Neural progenitor cell (in vitro differentiated cells): Measurements from ENCODE around the gene RHBDD3. TPM values are rescaled to one million over a fixed set of nuclear protein-coding genes. Genes with fewer than 3 reads are reported as not detected.

ENCODE experiments used
- DNase-seq: peaks from one replicate; pipeline ENCODE4 v3.0.0-alpha.2; 2016; ENCODE audit warnings: low spot score
- H2AFZ ChIP-seq: fragments of 200-600 bp; sonication (generic); replicated peaks from 2 replicates; pipeline ENCODE4 v1.6.1; 2016; ENCODE audit warnings: antibody characterized with exemption
- H3F3A ChIP-seq: fragments of 200-600 bp; sonication (generic); 2 replicates; pipeline ENCODE4 v1.6.1; 2016; ENCODE audit warnings: antibody characterized with exemption, low read depth
- H3K27ac ChIP-seq: fragments of 200-600 bp; sonication (generic); 2 replicates; pipeline ENCODE4 v1.5.1; 2016; ENCODE audit warnings: mild to moderate bottlenecking
- H3K27me3 ChIP-seq: fragments of 200-600 bp; sonication (generic); 2 replicates; pipeline ENCODE4 v1.6.1; 2016; ENCODE audit warnings: mild to moderate bottlenecking, moderate library complexity
- H3K36me3 ChIP-seq: fragments of 200-600 bp; sonication (generic); 2 replicates; pipeline ENCODE4 v1.5.1; 2016
- H3K4me1 ChIP-seq: fragments of 200-600 bp; sonication (generic); 2 replicates; pipeline ENCODE4 v1.6.1; 2016; ENCODE audit warnings: mixed run types
- H3K4me2 ChIP-seq: fragments of 200-600 bp; sonication (generic); 2 replicates; pipeline ENCODE4 v1.6.1; 2016
- H3K4me3 ChIP-seq: fragments of 200-600 bp; sonication (generic); 2 replicates; pipeline ENCODE4 v1.5.1; 2016
- H3K79me2 ChIP-seq: fragments of 200-600 bp; sonication (generic); 2 replicates; pipeline ENCODE4 v1.6.1; 2016; ENCODE audit warnings: low read depth
- H3K9ac ChIP-seq: fragments of 200-600 bp; sonication (generic); 2 replicates; pipeline ENCODE4 v1.6.1; 2016
- H3K9me3 ChIP-seq: fragments of 200-600 bp; sonication (generic); 2 replicates; pipeline ENCODE4 v1.5.1; 2016; ENCODE audit warnings: low read depth
- H4K20me1 ChIP-seq: fragments of 200-600 bp; sonication (generic); 2 replicates; pipeline ENCODE4 v1.6.1; 2016; ENCODE audit warnings: low read depth
- H3K27ac Mint-ChIP-seq: 3 replicates; pipeline ENCODE4 v1.8.0; 2021; ENCODE audit warnings: mixed read lengths
- H3K27me3 Mint-ChIP-seq: 2 replicates; pipeline ENCODE4 v1.8.0; 2022; ENCODE audit warnings: low read depth, mild to moderate bottlenecking, inconsistent platforms, moderate library complexity, mixed read lengths; ENCODE audit not compliant: insufficient read depth
- H3K36me3 Mint-ChIP-seq: 3 replicates; pipeline ENCODE4 v1.8.0; 2021; ENCODE audit warnings: mixed read lengths
- H3K4me1 Mint-ChIP-seq: 3 replicates; pipeline ENCODE4 v1.8.0; 2021; ENCODE audit warnings: mixed read lengths
- H3K4me3 Mint-ChIP-seq: 3 replicates; pipeline ENCODE4 v1.8.0; 2021; ENCODE audit warnings: mild to moderate bottlenecking, moderate library complexity, mixed read lengths
- H3K9me3 Mint-ChIP-seq: 3 replicates; pipeline ENCODE4 v1.8.0; 2020; ENCODE audit warnings: mixed read lengths
- CTCF ChIP-seq: fragments of 200-600 bp; sonication (generic); IDR thresholded peaks from 2 replicates; pipeline ENCODE4 v1.5.1; 2017; ENCODE audit warnings: antibody characterized with exemption, mild to moderate bottlenecking
- EZH2 ChIP-seq: fragments of 200-600 bp; sonication (generic); IDR thresholded peaks from 2 replicates; pipeline ENCODE4 v1.6.1; 2017; ENCODE audit warnings: antibody characterized with exemption, mild to moderate bottlenecking, moderate library complexity
- EZH2phosphoT487 ChIP-seq: fragments of 200-600 bp; sonication (generic); IDR thresholded peaks from 2 replicates; pipeline ENCODE4 v1.6.1; 2017; ENCODE audit warnings: antibody characterized with exemption
- total RNA-seq: library from RNA; depleted of rRNA; stranded (reverse); fragments of >200 nt; gene quantifications from 2 replicates; pipeline ENCODE4 v1.2.3, GENCODE V29; 2015; ENCODE audit warnings: low replicate concordance

RHBDD3 gene
- total RNA-seq, 1 donor from 2014 or later = 16.3 TPM

- H3K9me3 Mint-ChIP-seq = no peaks in the 10 kb centered on the region
- no peaks in the 10 kb centered on the region for H3K36me3 Mint-ChIP-seq
- no peaks in the 10 kb centered on the region for H3K79me2 ChIP-seq
- peaks cover 40% of the 10 kb centered on the region for H3K4me1 ChIP-seq
- H3K4me3 Mint-ChIP-seq = no peak overlapping the region
- H4K20me1 ChIP-seq = peaks cover 16% of the 10 kb centered on the region
- no peaks in the 10 kb centered on the region for H3K36me3 ChIP-seq
- TF ChIP-seq CTCF (no peak), EZH2phosphoT487 (no peak), EZH2 (no peak)
- no peak overlapping the region for H3K4me2 ChIP-seq
- H3K27ac ChIP-seq = no peak overlapping the region
- no peaks in the 10 kb centered on the region for H3K27me3 ChIP-seq
- H3K27ac Mint-ChIP-seq = peak overlapping the region; percentile 68
- H3K4me3 ChIP-seq = no peak overlapping the region
- H3K4me1 Mint-ChIP-seq = peaks cover 64% of the 10 kb centered on the region
- no peaks in the 10 kb centered on the region for H3K27me3 Mint-ChIP-seq
- H3K9me3 ChIP-seq = no peaks in the 10 kb centered on the region
- H2AFZ ChIP-seq = no peak overlapping the region
- no peak overlapping the region for H3K9ac ChIP-seq
- H3F3A ChIP-seq = peaks cover 27% of the 10 kb centered on the region
- DNase-seq = no peak
These were observed 56.7 kb downstream of the RHBDD3 start for GRCh38 chr22:29211066-29211465.

Other genes starting within 250 kb of the RHBDD3 start
- gene C22orf31, start 206.2 kb downstream of the RHBDD3 start, total RNA-seq = not detected in 2 replicates
- 1.4 and 1.9 TPM in 2 replicates for gene KREMEN1, start 194.9 kb downstream of the RHBDD3 start, total RNA-seq
- 6.7 and 17.7 TPM in 2 replicates for gene EMID1, start 62.1 kb downstream of the RHBDD3 start, total RNA-seq
- gene EWSR1, start 287 bp upstream of the RHBDD3 start, total RNA-seq = 281 and 379 TPM in 2 replicates
- 0.95 and 5.1 TPM in 2 replicates for gene GAS2L1, start 38.7 kb upstream of the RHBDD3 start, total RNA-seq
- gene RASL10A, start 47.7 kb upstream of the RHBDD3 start, total RNA-seq = 0.09 and 0.26 TPM in 2 replicates
- 34.7 and 57.0 TPM in 2 replicates for gene AP1B1, start 120.6 kb upstream of the RHBDD3 start, total RNA-seq
- not detected in 2 replicates for gene RFPL1, start 170.6 kb upstream of the RHBDD3 start, total RNA-seq
- gene NEFH, start 212.2 kb upstream of the RHBDD3 start, total RNA-seq = 0.31 and 0.43 TPM in 2 replicates